NT2/D1 (cell line): ENCODE data around the gene FMO1.

Experiments used
- SUZ12 ChIP-seq: IDR thresholded peaks from 2 replicates; pipeline ENCODE4 v1.6.1; 2011; ENCODE audit not compliant: insufficient read length, insufficient read depth; ENCODE audit errors: extremely low read depth
- YY1 ChIP-seq: IDR thresholded peaks from 2 replicates; pipeline ENCODE4 v1.6.1; 2011; ENCODE audit not compliant: insufficient read length, insufficient read depth

- TF ChIP-seq SUZ12, result no peak
- TF ChIP-seq YY1, result no peak
Observed at GRCh38 chr1:171296897-171297296, 48.6 kb downstream of the FMO1 start.
